Ascending aorta (tissue), 2 donors: Measurements from ENCODE around the gene LARGE1. TPM values are rescaled to one million over a fixed set of nuclear protein-coding genes. Genes with fewer than 3 reads are reported as not detected.

Experiments used
- DNase-seq, 2 donors: peaks; one replicate each; pipeline ENCODE4 v3.0.0-alpha.2; 2019; ENCODE audit warnings: low spot score in 2 of 2
- H3K27ac ChIP-seq, 2 donors: fragments of 200-600 bp; sonication (generic); one replicate each; pipeline ENCODE4 v1.5.1; 2016 to 2017; ENCODE audit warnings: mild to moderate bottlenecking in 1 of 2
- H3K27me3 ChIP-seq: fragments of 200-600 bp; sonication (generic); one replicate; pipeline ENCODE4 v1.5.1; 2017
- H3K36me3 ChIP-seq, 2 donors: fragments of 200-600 bp; sonication (generic); one replicate each; pipeline ENCODE4 v1.5.1; 2016
- H3K4me1 ChIP-seq, 2 donors: fragments of 200-600 bp; sonication (generic); one replicate each; pipeline ENCODE4 v1.5.1; 2016 to 2017; ENCODE audit warnings: mild to moderate bottlenecking in 1 of 2
- H3K4me3 ChIP-seq, 2 donors: fragments of 200-600 bp; sonication (generic); one replicate each; pipeline ENCODE4 v1.5.1; 2016 to 2017; ENCODE audit warnings: mild to moderate bottlenecking in 1 of 2
- H3K9me3 ChIP-seq, 2 donors: fragments of 200-600 bp; sonication (generic); one replicate each; pipeline ENCODE4 v1.5.1; 2016
- intact Hi-C: fragments of 100-400 bp; cut with DNase I; formaldehyde crosslinking; loops from one replicate; pipeline ENCODE4 v1.15.1; 2023
- total RNA-seq: library from RNA; depleted of rRNA; stranded (reverse); fragments of >200 nt; gene quantifications from one replicate; pipeline ENCODE4 v1.1.0, GENCODE V29; 2016
- TF ChIP-seq, protein P1 (sequence below), 3 experiments: fragments of 200-600 bp in 2 of 3; fragments of 450-650 bp in 1 of 3; sonication (generic) in 2 of 3; IDR thresholded peaks; one replicate each; pipeline ENCODE4 v1.5.1; 2016 to 2019; ENCODE audit warnings: antibody characterized with exemption in 3 of 3, mild to moderate bottlenecking in 1 of 3, moderate library complexity in 1 of 3

Gene LARGE1
- total RNA-seq, 1 donor from 2014 or later = 40.6 TPM

DNA sequence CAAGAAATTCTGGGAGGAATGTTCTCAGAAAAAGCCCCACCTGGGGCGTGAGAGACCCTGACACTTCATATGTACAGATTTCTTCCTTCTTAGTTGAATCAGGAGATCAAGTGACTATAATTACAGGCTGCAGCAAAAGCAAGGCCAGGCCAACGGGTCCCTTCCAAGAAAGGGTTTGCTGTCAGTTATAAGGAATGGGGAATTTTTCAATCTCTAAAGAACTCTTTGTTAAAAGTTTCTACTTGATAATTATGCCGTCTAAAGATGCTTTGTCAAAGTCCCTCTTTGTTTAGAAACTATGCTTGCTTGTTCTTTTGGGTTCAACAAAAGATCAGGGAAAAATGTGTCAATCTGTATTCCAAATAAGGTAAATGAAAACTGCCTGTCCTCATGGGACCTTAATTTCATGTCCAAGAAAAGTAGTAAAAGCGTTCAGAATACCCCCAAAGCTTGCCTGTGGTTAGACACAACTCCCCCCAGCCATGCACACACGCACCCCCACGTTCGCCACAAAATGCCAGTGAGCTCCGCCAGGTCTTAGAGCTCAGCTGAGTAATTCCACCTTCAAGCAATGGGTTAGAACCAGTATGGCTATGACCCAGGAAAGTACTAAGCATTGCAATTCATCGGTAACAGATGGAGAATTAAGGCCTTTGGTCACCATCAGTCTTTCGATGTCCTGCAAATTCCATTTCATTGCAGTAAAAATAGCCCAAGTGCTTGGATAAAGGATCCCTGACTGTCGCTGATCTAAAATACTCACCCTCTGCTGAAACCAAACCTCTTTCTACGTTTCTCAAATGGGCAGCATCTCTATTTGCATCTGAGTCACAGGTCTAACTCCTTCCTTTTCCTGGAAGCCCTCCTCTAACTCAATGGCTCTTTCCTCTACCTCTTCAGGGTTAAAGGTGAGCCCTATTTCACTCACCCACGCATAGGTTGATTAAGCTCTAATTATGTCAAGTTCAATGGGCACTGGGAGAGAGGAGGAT, 442.9 kb downstream of the LARGE1 start:
- Histone ChIP-seq H3K36me3 (no peaks in the 10 kb centered on the region), H3K27me3 (no peaks in the 10 kb centered on the region), H3K27ac (no peak overlapping the region), H3K4me1 (no peaks in the 10 kb centered on the region), H3K4me3 (no peak overlapping the region), H3K9me3 (no peaks in the 10 kb centered on the region)
- DNase-seq = no peak
- intact Hi-C loops = no loop called here
- TF ChIP-seq, protein P1, sequence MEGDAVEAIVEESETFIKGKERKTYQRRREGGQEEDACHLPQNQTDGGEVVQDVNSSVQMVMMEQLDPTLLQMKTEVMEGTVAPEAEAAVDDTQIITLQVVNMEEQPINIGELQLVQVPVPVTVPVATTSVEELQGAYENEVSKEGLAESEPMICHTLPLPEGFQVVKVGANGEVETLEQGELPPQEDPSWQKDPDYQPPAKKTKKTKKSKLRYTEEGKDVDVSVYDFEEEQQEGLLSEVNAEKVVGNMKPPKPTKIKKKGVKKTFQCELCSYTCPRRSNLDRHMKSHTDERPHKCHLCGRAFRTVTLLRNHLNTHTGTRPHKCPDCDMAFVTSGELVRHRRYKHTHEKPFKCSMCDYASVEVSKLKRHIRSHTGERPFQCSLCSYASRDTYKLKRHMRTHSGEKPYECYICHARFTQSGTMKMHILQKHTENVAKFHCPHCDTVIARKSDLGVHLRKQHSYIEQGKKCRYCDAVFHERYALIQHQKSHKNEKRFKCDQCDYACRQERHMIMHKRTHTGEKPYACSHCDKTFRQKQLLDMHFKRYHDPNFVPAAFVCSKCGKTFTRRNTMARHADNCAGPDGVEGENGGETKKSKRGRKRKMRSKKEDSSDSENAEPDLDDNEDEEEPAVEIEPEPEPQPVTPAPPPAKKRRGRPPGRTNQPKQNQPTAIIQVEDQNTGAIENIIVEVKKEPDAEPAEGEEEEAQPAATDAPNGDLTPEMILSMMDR (IDR thresholded peaks at IDR 0.05) = no peak

DNA sequence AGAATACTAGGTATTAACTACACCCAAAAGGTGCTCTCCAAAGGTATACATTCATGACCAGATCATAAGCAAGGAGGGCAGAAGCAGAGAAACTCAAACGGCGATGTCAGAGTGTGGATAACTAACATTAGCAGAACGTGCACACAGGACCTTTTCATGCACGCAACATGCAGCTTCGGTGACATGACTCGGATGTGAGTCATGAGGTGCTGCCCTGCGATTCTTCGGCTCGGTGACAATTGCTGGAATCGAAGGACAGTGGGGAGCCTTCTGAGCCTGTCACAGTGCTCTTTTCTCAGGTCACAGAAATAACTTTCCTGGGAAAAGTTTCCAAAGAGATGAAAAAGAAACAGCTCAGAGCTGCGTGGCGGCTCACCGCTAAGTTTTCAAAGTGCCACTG, 443.6 kb downstream of the LARGE1 start:
- Histone ChIP-seq H3K27me3 (no peaks in the 10 kb centered on the region), H3K36me3 (no peaks in the 10 kb centered on the region), H3K9me3 (no peaks in the 10 kb centered on the region), H3K4me3 (no peak overlapping the region), H3K4me1 (no peaks in the 10 kb centered on the region), H3K27ac (no peak overlapping the region)
- TF ChIP-seq, protein P1 (IDR thresholded peaks at IDR 0.05) = no peak
- DNase-seq = no peak
- intact Hi-C loops = no loop called here

DNA sequence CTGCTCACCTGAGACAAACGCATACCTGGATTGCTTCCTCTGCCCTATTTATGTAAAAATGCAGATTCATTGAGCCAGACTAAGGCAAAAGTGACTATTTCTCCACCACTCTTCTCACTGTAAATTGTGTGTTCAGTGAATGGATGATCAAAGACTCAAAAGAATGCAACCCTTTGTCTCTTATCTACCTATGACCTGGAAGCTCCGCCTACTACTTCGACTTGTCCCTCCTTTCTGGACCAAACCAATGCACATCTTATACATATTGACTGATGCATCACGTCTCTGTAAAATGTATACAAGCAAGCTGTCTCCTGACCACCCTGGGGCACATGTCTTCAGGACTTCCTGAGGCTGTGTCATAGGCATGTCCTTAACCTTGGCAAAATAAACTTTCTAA, 444.1 kb downstream of the LARGE1 start:
- no peaks in the 10 kb centered on the region for H3K9me3 ChIP-seq

DNA sequence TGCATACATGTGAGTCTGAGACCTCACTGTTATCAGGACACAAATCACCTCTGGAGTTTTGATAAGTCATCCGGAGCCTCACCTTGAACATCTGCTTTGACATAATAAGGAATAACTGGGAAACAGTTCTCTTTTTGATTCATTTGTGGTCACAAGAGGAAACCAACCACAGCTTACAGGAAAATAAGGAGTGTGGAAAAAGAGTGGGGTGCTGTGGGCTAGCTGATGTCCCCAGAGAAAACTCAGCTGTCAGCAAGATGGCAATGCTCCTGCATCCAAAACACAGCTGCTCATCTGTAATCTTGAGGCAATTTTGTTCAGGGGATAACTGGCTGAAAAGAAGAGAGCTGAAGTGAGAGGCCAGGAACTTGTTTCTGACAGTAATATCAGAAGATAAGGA, 445.7 kb downstream of the LARGE1 start:
- Histone ChIP-seq H3K27me3 (no peaks in the 10 kb centered on the region), H3K36me3 (no peaks in the 10 kb centered on the region), H3K4me1 (no peaks in the 10 kb centered on the region), H3K4me3 (no peak overlapping the region), H3K9me3 (no peaks in the 10 kb centered on the region), H3K27ac (no peak overlapping the region)
- TF ChIP-seq, protein P1 (IDR thresholded peaks at IDR 0.05) = no peak
- DNase-seq = no peak
- intact Hi-C loops = no loop called here

More for the DNA sequence above, 444.1 kb downstream of the LARGE1 start:
- Histone ChIP-seq H3K27ac (no peak overlapping the region), H3K4me3 (no peak overlapping the region), H3K27me3 (no peaks in the 10 kb centered on the region), H3K4me1 (no peaks in the 10 kb centered on the region), H3K36me3 (no peaks in the 10 kb centered on the region)
- intact Hi-C loops = no loop called here
- TF ChIP-seq, protein P1 (IDR thresholded peaks at IDR 0.05) = no peak
- DNase-seq = no peak

DNA sequence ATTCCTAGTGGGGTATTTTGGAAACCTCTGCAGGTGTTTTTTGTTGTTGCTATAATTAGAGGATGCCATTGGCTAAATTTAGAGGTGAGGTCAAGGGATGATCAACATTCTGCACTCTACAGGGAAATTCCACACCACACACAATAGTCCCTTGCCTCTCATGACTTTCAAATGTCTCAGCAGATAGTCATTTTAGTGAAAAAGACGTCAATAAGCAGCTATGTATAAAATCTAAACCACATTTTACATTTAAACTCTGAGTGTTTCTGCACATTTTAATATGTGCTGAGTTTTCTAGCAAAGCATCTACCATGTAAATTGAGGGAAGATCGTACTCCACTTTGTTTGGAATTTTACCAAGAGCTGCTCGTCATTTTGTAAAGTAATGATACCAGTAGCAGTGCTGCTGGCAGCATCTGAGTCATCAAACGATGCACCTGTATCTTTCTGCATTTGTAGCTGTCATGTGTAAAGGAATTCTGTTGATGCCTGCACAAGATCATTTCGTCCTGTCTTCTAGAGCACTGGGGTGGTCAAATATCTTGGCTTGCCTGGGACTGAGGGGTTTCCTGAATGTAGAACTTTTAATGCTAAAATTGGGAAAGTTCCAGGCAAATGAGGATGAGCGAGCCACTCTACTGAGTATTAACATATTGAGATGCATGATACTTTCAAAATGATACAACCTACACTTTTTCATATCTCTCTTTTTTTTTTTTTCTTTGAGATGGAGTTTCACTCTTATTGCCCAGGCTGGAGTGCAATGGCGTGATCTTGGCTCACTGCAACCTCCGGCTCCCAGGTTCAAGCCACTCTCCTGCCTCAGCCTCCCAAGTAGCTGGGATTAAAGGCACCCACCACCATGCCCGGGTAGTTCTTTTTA, 447.6 kb downstream of the LARGE1 start:
- no peak overlapping the region for H3K4me3 ChIP-seq
- intact Hi-C loops = no loop called here
- no peak for DNase-seq
- H3K4me1 ChIP-seq = no peaks in the 10 kb centered on the region
- H3K9me3 ChIP-seq = no peaks in the 10 kb centered on the region
- H3K36me3 ChIP-seq = no peaks in the 10 kb centered on the region
- TF ChIP-seq, protein P1 (IDR thresholded peaks at IDR 0.05) = no peak
- H3K27ac ChIP-seq = no peak overlapping the region
- H3K27me3 ChIP-seq = no peaks in the 10 kb centered on the region
